NT2/D1 (cell line): ENCODE data around the gene HDAC7.

Experiments
- SUZ12 ChIP-seq: IDR thresholded peaks from 2 replicates; pipeline ENCODE4 v1.6.1; 2011; ENCODE audit not compliant: insufficient read length, insufficient read depth; ENCODE audit errors: extremely low read depth
- ZNF274 ChIP-seq: IDR thresholded peaks from 2 replicates; pipeline ENCODE4 v1.6.1; 2011; ENCODE audit warnings: mild to moderate bottlenecking, low read depth, low read length

DNA sequence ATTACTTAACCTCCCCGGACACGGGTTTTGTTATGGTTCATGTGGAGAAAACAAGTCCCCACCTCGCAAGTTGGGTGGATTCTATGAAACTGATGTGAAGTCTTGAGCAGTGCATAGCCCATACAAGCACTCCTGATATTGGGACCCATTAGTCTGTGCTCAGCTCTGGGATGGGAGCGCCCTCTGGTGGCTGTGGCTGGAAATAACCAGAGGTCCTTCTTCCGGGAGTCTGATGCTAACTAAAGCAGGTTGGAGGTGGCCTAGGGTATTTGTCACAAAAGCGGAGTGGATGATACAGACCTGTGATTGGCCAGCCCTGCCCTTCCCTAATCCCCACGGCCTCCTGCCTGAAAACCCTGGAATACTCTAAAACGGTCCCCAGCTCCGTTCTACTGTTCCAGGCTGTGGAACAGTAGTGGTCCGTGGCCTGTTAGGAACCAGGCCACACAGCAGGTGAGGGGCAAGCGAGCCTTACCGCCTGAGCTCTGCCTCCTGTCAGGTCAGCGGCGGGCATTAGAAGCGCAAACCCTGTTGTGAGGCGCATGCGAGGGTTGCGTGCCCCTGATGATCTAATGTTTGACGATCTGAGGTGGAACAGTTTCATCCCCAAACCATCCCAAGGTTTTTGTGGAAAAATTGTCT, 40.3 kb downstream of the HDAC7 start:
- TF ChIP-seq ZNF274 (no peak), SUZ12 (no peak)
